Stimulated activated naive CD8-positive, alpha-beta T cell treated with anti-CD3 and anti-CD28 coated beads, Interleukin-15, Interleukin-2, amounts not matched to agents 100 U/mL and 50 U/mL, for 24 hours (primary cell): ENCODE data around the gene S100A11.
"Not testable (repeated sequence)": the region's sequence is repeated elsewhere in the genome, so short reads cannot be mapped to it uniquely, and the experiment has no call there.

Source experiments
- ATAC-seq: fragments of 150-1000 bp; cut with Tn5 transposase; one replicate; pipeline ENCODE4 v1.10.0; 2021
- DNase-seq: peaks from one replicate; pipeline ENCODE4 v3.0.0; 2021

S100A11 gene

DNA sequence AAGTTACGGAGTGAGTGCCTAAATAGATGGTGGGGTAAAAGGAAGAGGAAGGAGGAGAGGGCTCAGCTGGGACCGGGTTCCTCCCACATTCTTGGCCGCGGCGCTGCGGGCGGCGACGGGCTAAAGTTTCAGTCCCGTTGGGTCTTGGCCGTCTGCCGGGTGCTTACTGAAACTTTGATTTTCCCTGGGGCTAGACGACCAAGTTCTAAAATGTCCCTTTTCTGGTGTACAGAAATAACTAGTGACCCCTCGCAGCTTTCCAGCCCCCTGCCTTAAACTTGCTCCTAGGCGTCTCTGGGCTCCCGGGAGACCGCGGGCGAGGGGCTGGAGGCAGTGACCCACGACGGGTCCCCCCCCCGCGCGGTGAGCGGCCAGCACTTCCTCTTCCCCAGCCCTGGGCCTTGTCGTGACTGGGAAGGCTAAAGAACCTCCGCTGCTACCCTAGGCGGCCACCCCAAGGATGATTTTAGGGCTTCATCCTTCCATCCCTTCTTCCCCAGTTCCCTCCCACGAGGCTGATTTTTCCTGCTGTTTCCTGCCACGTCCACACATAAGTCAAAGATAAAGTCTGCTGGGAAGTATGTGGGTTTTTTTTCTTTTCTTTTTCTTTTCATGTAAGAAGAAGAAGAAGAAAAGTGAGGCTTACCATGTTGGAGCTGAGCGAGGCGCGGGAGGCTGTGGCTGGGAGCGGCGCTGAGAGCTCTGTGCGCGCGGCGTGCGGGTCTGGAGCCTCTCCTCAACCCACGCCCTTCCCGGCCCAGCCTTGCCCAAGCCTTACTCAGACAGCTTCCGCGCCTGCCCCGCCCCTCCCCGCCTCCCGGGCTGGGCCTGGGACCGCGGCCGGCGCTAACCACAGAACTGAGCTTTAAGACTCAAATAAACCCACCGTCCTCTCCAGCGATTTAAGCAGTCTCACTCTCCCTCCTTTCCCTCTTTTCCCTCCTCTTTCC lies at the start of gene S100A11:
Gene S100A11 (minus strand): TSS at position 738 of the 950 bp plus-strand sequence. CDS start 89 bp downstream, at position 649.
- DNase-seq (peak; percentile 87), ATAC-seq (peak; percentile 87)

- no peak for DNase-seq
- no peak for ATAC-seq
Observed at GRCh38 chr1:152084853-152085252, 48.0 kb upstream of the S100A11 start.

- DNase-seq, ATAC-seq: not testable (repeated sequence)
Observed at GRCh38 chr1:152081026-152081425, 44.2 kb upstream of the S100A11 start.

GRCh38 chr1:152080494-152080893 lies 43.7 kb upstream of the S100A11 start:
- DNase-seq, ATAC-seq: not testable (repeated sequence)

- ATAC-seq (no peak), DNase-seq (no peak)
Observed at GRCh38 chr1:152078831-152079441, 42.1 kb upstream of the S100A11 start.

DNA sequence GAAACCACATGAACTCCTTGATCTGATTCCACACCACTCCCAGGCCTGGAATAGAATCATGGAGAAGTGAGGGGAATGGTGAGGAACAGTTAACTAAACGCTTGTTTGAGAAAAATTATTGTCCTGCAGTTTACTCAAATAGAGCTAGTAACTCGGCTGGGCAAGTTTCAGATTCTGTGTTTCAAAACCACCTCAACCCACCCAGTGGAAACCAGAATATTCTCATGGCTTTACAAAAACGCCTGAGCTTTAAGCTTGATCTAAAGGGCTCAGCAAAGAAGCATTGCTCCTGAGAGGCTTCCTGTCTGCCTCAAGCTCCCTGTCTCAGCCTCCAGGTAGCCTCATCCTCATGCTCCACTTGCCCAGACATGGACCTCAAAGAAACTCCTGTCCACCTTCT lies 35.5 kb upstream of the S100A11 start:
- no peak for DNase-seq
- ATAC-seq, result no peak

GRCh38 chr1:152071123-152071522 lies 34.3 kb upstream of the S100A11 start:
- ATAC-seq, result no peak
- no peak for DNase-seq

- DNase-seq (no peak), ATAC-seq (no peak)
Observed at GRCh38 chr1:152067929-152068328, 31.1 kb upstream of the S100A11 start.

DNA sequence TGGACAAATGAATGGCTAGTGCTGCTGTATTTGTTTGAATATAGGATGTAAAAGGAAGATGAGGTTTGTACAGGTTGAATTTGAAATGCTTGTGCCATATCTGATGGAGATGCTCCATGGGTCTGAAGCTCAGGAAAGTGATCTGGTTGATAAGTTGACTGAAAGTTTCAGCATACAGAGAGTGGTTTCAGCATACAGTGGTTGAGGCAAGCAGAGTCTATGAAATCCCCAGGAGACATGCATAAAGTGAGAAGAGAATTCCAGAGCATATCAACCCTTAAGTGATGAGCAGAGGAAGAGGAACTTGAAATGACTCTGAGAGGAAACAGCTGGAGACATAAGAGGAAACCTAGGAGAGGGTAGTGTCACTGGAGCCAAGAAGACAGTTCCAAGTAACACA lies 30.3 kb upstream of the S100A11 start:
- DNase-seq (no peak), ATAC-seq (no peak)

DNA sequence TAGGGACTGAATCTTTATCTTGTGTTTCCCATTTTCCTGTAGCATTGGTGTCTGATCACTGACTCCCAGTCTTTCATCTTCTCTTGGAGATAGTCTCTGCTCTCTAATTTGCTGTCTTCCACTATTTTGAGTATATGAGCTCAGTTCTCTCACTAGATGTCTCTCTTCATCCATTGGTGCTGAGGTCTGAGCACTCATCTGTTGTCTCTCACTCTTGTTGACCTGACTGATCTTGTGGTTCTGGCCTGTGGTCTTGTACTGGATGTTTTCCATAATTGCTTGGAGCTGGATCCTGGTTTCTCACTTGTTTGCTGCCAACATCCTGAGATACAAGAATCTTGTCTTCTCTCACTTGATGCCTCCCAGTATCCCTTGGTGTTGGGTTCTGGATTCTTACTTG lies 25.1 kb upstream of the S100A11 start:
- DNase-seq, result no peak
- no peak for ATAC-seq

- DNase-seq, result no peak
- ATAC-seq, result no peak
Observed at GRCh38 chr1:152053375-152053774, 16.6 kb upstream of the S100A11 start.

DNA sequence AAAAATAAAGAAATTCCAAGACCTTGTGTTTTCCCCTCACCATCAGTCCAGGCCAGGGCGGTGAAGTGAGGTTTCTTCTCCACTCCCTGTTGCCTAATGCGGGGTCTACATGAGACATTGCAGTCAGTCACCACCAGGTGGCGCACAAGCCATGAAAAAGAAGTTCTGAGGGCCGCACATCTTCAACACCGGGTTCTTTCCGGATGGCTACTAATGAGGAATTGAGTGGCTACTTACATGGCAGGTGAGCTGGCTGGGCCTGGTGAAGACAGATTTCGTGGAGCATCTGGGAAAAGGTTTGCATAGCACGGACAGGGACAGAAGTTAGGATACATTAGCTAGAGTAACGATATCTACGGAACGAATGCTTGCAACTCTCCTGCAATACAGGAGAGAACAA lies 15.8 kb upstream of the S100A11 start:
- peak; percentile 88 for DNase-seq

DNA sequence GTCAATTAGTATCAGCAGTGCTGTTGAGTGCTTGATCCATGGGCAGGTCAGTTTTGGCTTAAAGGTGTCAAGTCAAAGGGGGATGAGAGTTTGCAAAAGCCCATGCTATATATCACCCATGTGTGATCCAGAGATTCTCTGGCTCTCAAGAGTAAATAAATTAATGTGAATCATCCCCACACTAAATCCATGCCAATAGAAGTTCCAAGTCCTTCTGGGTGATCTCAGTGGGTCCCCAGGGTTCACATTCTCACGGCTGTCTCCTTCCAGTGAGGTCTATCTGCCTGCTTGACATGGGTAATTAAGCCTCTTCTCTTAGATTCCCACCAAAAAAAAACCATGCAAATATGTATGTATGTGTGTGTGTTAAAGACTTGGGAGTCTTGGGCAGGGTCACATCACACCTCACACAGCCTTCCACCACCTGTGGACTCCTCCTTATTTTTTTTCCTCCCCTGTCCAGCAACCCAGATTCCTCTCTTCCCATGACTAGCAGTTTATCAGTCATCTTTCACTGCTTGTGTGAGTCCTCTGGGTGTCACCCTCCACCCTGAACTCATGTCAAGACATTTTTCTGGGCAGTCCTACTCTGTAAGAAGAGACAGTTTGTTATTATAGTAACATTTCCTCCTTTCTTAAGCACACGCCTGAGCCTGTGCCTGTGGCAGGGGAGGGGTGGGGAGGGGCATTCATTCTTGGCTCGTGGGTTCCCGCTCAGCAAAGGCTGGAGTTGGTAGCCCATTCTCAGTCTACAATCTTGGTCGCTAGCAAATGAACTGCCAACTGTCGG lies 14.3 kb upstream of the S100A11 start:
- DNase-seq (no peak), ATAC-seq (no peak)

More for the DNA sequence above, 15.8 kb upstream of the S100A11 start:
- no peak for ATAC-seq

DNA sequence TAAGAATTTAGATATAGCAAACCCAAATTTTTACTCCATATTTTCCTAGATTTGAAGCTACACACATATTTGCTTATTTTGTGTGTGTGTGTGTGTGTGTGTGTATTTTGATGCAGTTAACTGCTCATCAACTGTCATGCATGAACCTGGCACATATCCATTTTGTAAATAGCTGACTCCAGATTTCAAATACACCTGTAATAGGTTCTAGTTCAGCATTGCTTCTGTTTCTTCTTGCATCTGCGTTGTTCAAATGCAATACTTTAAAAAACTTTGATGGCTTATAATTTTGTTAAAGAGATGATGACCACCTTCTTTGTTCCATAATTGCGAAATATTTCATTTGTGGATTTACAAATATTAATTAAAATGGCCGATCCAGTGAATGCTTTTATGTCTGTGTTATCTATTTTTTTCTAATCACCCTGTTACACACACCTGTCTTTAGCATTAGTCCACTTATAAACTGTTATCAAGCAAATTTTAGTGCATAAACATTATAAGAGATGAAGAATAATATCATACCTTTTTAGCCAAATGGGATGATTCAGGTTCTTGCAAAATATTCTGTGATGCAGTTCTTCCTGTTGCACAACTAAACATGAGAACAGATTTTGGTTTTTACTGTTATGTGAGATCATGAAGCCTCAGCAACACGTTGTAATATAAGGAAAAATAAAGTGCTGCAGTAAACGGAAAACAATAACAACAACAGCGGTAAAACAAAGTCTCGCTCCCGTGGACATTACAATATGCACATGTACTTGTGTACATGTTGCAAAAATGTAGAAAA lies 12.7 kb upstream of the S100A11 start:
- DNase-seq (no peak), ATAC-seq (no peak)

DNA sequence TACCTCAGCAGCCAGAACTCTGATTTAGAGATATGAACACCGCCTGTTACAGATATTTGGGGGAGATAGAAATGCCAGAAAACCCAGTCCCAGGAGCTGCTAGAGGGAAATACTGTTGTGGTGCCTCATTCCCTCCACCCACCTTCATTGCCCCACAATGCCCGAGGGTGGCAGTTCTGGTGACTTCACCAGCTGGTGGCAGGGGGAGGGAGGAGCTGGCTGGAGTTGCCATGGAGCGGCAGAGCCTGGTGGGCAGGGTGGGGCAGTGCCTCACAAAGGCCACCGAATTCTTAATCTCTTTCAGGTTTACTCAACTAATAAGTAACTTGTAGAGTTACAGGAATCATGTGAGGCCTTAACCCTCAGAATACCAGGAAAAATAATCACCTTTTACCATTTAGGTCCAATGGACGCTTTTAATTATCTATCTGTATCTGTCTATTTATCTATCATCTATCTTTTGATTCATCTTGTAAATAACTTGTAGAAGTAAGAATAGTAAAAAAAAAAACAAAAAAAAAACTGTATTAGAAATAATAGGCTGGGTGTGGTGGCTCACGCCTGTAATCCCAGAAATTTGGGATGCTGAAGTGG lies 11.7 kb upstream of the S100A11 start:
- DNase-seq (peak; percentile 80), ATAC-seq (peak; percentile 65)

DNA sequence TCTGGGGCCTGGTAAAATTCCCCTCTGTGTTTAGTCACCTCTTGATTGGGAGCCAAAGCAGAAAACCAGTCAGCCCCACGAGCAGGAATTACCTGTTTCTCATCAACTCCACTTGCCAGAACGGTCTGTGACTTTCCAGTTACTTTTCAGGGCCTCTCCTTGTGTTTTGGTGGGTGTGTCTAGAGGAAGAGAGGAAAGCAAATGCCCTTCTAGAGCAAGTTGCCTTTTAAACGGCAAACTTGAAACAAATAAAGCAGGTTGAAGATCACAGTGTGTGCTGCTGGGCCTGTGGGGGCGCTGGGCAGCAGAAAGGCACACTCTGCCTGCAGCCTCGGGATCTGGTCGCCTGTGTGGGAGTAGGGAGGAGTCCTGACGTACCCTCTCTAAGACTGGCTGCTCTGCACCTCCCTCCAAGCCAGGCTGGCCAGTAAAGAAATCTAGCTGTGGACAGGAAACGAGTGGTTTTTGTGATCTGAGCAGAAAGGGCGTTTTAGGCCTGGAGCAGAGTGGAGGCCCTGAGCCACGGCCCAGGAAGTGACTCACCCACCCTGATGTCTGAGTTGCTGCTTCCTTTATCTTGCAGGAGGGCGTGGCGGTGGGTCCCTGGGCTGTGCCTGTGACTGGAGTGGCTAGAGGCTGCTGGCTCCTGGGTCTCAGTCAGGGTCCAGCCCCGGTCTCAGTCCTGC lies 11.1 kb upstream of the S100A11 start:
- peak; percentile 89 for DNase-seq
- peak; percentile 96 for ATAC-seq

DNA sequence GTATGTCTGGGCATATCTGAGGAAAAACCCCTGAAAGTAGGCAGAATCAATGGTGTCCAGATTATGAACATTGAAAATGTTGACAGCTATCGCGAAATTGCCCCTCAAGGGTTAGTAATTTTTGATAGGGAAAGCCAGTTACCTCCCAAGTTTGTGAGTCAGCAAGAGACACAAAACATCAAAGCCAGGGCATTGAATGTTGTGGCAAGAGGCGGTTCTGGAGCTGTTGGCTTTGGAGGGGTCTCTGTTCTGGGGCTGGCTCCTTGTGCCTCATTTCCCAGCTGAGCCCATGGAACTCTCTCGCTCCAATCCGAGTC lies 10.6 kb upstream of the S100A11 start:
- DNase-seq (no peak), ATAC-seq (no peak)

- ATAC-seq (no peak), DNase-seq (no peak)
Observed at GRCh38 chr1:152044386-152044785, 7.6 kb upstream of the S100A11 start.

GRCh38 chr1:152043870-152044269 lies 7.1 kb upstream of the S100A11 start:
- no peak for ATAC-seq
- DNase-seq, result no peak

DNA sequence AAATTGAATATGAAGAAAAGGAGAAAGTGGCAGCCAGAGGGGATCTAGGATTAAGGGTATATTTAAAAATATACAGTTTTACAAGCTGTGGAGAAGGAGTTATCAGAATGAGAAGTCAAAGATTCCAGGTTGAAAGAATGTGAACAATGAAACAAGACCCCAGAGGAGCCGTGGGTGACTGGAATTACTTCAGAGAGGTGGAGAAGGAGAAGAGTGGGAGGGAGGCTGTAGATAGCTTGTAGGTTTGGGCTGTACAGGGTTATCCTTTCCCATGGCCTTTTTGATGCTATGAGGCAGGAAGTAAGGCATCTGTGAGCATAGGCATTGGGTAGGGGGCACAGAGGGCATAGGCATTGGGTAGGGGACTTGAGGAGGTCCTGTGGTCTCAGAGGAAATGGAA lies 5.2 kb upstream of the S100A11 start:
- no peak for DNase-seq
- no peak for ATAC-seq

DNA sequence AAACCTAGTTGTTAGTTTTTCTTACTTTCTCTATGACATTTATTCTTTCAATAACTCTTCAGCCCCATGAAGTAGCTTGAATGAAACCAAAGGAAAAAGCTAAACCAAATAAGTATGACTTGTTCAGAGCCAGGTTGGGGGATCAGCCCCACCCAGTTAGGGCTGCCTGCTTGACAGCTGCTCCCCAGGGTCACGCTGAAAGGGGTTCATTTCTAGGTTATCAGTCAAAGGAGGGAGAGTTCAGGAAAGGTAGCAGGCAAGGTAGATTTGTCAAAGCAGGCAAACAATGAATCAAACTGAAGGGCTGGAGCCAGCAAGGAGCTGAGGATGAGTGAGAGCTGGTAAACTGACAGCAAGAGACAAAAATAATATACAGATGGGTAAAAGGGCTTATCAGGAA lies 3.1 kb upstream of the S100A11 start:
- no peak for ATAC-seq
- DNase-seq, result no peak
